ENCODE results near the gene PNPLA5.

PNPLA5 gene

GRCh38 chr22:43829904-43830851, 61.6 kb downstream of the PNPLA5 start:
- Histone ChIP-seq H3K9me3 (ENCODE audit: insufficient read depth, low read length, severe bottlenecking) (no peaks in the 10 kb centered on the region), H3K27ac (ENCODE audit: low read length) (no peak overlapping the region), H2AFZ (ENCODE audit: low read depth, low read length) (no peak overlapping the region), H3K4me1 (ENCODE audit: insufficient read depth, low read length) (no peaks in the 10 kb centered on the region), H3K4me3 (ENCODE audit: low read depth in 1 of 2, low read length in 2 of 2) (no peak overlapping the region), H4K20me1 (ENCODE audit: insufficient read depth, low read length) (0 out of 2 replicates have a peak, but pooled peaks cover 4% of the 10 kb centered on the region), H3K79me2 (ENCODE audit: insufficient read depth, low read length) (no peaks in the 10 kb centered on the region), H3K36me3 (ENCODE audit: insufficient read depth, low read length) (no peaks in the 10 kb centered on the region), H3K4me2 (ENCODE audit: insufficient read depth, low read length) (no peak overlapping the region), H3K27me3 (ENCODE audit: insufficient read depth, low read length, poor library complexity) (no peaks in the 10 kb centered on the region), H3K9ac (ENCODE audit: low read depth, low read length) (no peak overlapping the region)
- TF ChIP-seq, protein P1, sequence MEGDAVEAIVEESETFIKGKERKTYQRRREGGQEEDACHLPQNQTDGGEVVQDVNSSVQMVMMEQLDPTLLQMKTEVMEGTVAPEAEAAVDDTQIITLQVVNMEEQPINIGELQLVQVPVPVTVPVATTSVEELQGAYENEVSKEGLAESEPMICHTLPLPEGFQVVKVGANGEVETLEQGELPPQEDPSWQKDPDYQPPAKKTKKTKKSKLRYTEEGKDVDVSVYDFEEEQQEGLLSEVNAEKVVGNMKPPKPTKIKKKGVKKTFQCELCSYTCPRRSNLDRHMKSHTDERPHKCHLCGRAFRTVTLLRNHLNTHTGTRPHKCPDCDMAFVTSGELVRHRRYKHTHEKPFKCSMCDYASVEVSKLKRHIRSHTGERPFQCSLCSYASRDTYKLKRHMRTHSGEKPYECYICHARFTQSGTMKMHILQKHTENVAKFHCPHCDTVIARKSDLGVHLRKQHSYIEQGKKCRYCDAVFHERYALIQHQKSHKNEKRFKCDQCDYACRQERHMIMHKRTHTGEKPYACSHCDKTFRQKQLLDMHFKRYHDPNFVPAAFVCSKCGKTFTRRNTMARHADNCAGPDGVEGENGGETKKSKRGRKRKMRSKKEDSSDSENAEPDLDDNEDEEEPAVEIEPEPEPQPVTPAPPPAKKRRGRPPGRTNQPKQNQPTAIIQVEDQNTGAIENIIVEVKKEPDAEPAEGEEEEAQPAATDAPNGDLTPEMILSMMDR (IDR thresholded peaks at IDR 0.05; ENCODE audit: borderline replicate concordance, extremely low read depth, low read length, poor library complexity, severe bottlenecking) = no peak
- TF ChIP-seq EZH2 (IDR thresholded peaks at IDR 0.05; ENCODE audit: borderline replicate concordance, low read depth, low read length, severe bottlenecking) = no peak
- ATAC-seq (ENCODE audit: insufficient read depth, low read depth) = no peak
- no peak for DNase-seq
